Kidney (tissue), 14 donors: ENCODE results near the gene TOP3A. TPM values are rescaled to one million over a fixed set of nuclear protein-coding genes. Genes with fewer than 3 reads are reported as not detected.

Source experiments
- DNase-seq, 5 donors: peaks; one replicate each; pipeline ENCODE4 v3.0.0-alpha.2; 2013 to 2020
- FAIRE-seq: peaks from 2 replicates; lab custom pipeline; 2012; peaks lifted over from hg19 to GRCh38; lab: Jason Lieb, UNC
- H3K27ac ChIP-seq, 2 donors: one replicate each; pipeline ENCODE4 v1.7.0; 2013; ENCODE audit warnings: low read depth in 2 of 2, low read length in 2 of 2, inconsistent platforms in 1 of 2
- H3K27me3 ChIP-seq: one replicate; pipeline ENCODE4 v1.7.1; 2013; ENCODE audit warnings: low read length, inconsistent platforms; ENCODE audit not compliant: control insufficient read depth, insufficient read depth
- H3K36me3 ChIP-seq, 3 donors: one replicate each; pipeline versions ENCODE4 v1.7.0 to v1.7.1; 2013; ENCODE audit warnings: low read length in 3 of 3, control low read depth in 1 of 3, inconsistent platforms in 1 of 3; ENCODE audit not compliant: insufficient read depth in 3 of 3, control insufficient read depth in 2 of 3
- H3K4me1 ChIP-seq, 3 donors: one replicate each; pipeline versions ENCODE4 v1.7.0 to v1.7.1; 2013; ENCODE audit warnings: low read length in 3 of 3, inconsistent platforms in 1 of 3, low read depth in 1 of 3; ENCODE audit not compliant: control insufficient read depth in 2 of 3, insufficient read depth in 2 of 3
- H3K4me3 ChIP-seq, 3 donors: one replicate each; pipeline versions ENCODE4 v1.7.0 to v1.8.1; 2013; ENCODE audit warnings: low read length in 3 of 3, control low read depth in 1 of 3, inconsistent platforms in 1 of 3
- H3K9ac ChIP-seq, 3 donors: one replicate each; pipeline versions ENCODE4 v1.7.0 to v1.7.1; 2013; ENCODE audit warnings: low read length in 3 of 3, control low read depth in 1 of 3, inconsistent platforms in 1 of 3
- H3K9me3 ChIP-seq, 3 donors: one replicate each; pipeline versions ENCODE4 v1.7.0 to v1.7.1; 2013; ENCODE audit warnings: low read length in 3 of 3, control low read depth in 1 of 3, inconsistent platforms in 1 of 3; ENCODE audit not compliant: control insufficient read depth in 2 of 3, insufficient read depth in 1 of 3
- CTCF ChIP-seq: IDR thresholded peaks from 3 replicates; pipeline ENCODE4 v1.5.1; 2012; ENCODE audit warnings: mild to moderate bottlenecking, moderate library complexity, borderline replicate concordance; ENCODE audit not compliant: insufficient read depth; ENCODE audit errors: extremely low read depth
- intact Hi-C: fragments of 100-400 bp; cut with DNase I; formaldehyde crosslinking; loops from one replicate; pipeline ENCODE4 v1.11.1; 2022
- polyA plus RNA-seq: library from polyadenylated mRNA; stranded (reverse); fragments of 350-450 nt; fragmentation: Illumina TruSeq; extraction: RNeasy Lipid Tissue Mini Kit (QIAGEN cat#74804); gene quantifications from one replicate; pipeline ENCODE4 v1.2.3, GENCODE V29; 2014; ENCODE audit warnings: low read depth, low replicate concordance; ENCODE audit not compliant: insufficient read depth
- total RNA-seq: library from RNA; stranded (reverse); fragmentation: NEBNext Ultra II Directional; extraction: Animal tissue kit (Norgen Biotek cat#: 25700); gene quantifications from one replicate; pipeline ENCODE4 v1.2.1, GENCODE V29; 2021
- donor health status: control.
- donor health status: control.
- donor health status: control.
- donor health status: control.
- donor health status: control.
- donor health status: DM: yes; HTN: yes; CAD: no.
- donor health status: Normal renal cell carcinoma (clear cell type).

The TOP3A gene
- total and polyA plus RNA-seq, 2 donors from 2014 or later, result 7.9 to 30.3 TPM

GRCh38 chr17:18248811-18249210 lies 66.0 kb downstream of the TOP3A start:
- FAIRE-seq (no peak), DNase-seq (no peak)
- Histone ChIP-seq H3K27ac (no peak overlapping the region), H3K27me3 (no peaks in the 10 kb centered on the region), H3K4me1 (peaks cover 0 to 10% (median 0%) of the 10 kb centered on the region in 3 donors), H3K36me3 (peaks cover 0 to 83% (median 25%) of the 10 kb centered on the region in 3 donors), H3K9ac (no peak overlapping the region), H3K9me3 (no peaks in the 10 kb centered on the region), H3K4me3 (no peak overlapping the region)
- no peak for TF ChIP-seq CTCF
- intact Hi-C loops, result no loop called here

- Histone ChIP-seq H3K4me1 (peaks cover 0 to 10% (median 0%) of the 10 kb centered on the region in 3 donors), H3K36me3 (peaks cover 0 to 78% (median 24%) of the 10 kb centered on the region in 3 donors), H3K4me3 (no peak overlapping the region), H3K27me3 (no peaks in the 10 kb centered on the region), H3K27ac (no peak overlapping the region), H3K9ac (no peak overlapping the region), H3K9me3 (no peaks in the 10 kb centered on the region)
- peak; percentile 64 for TF ChIP-seq CTCF
- DNase-seq (peak in 4 of 5 donors; percentile 81 to 91 (median 86)), FAIRE-seq (no peak)
- intact Hi-C loops, result no loop called here
Measured at GRCh38 chr17:18248300-18248731, 66.5 kb downstream of the TOP3A start.

- H3K36me3 ChIP-seq, result peaks cover 0 to 71% (median 24%) of the 10 kb centered on the region in 3 donors
- no peak overlapping the region for H3K4me3 ChIP-seq
- no peak for FAIRE-seq
- no peak for TF ChIP-seq CTCF
- no peaks in the 10 kb centered on the region for H3K27me3 ChIP-seq
- peaks cover 0 to 10% (median 0%) of the 10 kb centered on the region in 3 donors for H3K4me1 ChIP-seq
- H3K9ac ChIP-seq, result no peak overlapping the region
- DNase-seq, result peak in 1 of 5 donors; percentile 78
- intact Hi-C loops, result no loop called here
- H3K9me3 ChIP-seq, result no peaks in the 10 kb centered on the region
- H3K27ac ChIP-seq, result no peak overlapping the region
Measured at GRCh38 chr17:18247613-18248001, 67.2 kb downstream of the TOP3A start.
